GM12874 (cell line): Measurements from ENCODE around the gene PLEKHA8.

Experiments used
- TF ChIP-seq, protein P1 (sequence below): IDR thresholded peaks from 2 replicates; pipeline ENCODE4 v1.5.1; 2011; ENCODE audit warnings: low read depth, mild to moderate bottlenecking, control low read depth, low read length, moderate library complexity; ENCODE audit not compliant: insufficient read depth

The PLEKHA8 gene

DNA sequence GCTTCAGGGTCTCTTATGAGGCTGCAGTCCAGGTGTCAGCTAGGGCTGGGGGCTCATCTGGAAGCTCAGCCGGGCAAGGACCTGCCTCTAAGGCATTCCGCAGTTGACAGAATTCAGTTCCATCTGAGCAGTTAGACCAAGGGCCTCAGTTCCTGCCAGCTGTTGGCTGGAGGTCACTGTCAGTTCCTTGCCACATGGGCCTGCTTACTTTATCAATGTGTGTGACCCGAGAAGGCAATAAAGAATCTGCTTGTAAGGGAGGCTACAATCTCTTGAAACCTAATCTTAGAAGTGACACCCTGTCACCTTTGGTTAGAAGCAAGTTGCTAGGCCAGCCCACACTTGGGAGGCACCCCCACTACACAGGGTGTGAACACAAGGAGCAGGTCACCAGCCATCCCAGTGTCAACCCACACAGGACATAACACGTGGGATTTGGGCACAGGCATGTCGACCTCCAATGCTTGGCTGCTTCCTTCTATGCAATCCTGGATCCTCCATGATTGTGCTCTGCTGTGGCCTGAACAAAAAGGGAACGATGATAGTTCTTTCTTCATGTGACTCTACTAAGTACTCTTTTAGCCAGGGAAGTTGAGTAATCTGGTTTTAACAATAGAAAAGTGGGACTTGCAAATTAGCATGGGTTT, 148.4 kb downstream of the PLEKHA8 start:
- TF ChIP-seq, protein P1, sequence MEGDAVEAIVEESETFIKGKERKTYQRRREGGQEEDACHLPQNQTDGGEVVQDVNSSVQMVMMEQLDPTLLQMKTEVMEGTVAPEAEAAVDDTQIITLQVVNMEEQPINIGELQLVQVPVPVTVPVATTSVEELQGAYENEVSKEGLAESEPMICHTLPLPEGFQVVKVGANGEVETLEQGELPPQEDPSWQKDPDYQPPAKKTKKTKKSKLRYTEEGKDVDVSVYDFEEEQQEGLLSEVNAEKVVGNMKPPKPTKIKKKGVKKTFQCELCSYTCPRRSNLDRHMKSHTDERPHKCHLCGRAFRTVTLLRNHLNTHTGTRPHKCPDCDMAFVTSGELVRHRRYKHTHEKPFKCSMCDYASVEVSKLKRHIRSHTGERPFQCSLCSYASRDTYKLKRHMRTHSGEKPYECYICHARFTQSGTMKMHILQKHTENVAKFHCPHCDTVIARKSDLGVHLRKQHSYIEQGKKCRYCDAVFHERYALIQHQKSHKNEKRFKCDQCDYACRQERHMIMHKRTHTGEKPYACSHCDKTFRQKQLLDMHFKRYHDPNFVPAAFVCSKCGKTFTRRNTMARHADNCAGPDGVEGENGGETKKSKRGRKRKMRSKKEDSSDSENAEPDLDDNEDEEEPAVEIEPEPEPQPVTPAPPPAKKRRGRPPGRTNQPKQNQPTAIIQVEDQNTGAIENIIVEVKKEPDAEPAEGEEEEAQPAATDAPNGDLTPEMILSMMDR: no peak

DNA sequence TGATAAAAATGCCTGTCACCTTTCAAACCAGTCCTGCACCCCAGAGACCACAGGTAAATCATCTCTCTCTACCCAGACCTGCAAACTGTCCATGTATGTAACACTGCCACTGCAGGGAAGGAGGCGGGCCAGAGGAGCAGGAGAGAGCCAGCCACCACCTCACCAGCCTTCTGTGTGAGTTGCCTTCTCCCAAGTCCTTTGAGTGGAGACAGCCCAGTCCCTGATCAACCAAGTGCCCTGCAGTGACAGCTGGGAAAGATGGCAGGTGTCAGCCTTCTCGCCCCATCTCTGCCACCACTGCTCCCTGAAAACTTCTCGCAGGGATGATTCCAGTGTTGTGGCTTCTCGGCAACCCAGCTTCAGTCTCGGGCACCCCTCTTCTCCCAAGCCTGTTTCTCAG, 149.0 kb downstream of the PLEKHA8 start:
- TF ChIP-seq, protein P1: no peak

DNA sequence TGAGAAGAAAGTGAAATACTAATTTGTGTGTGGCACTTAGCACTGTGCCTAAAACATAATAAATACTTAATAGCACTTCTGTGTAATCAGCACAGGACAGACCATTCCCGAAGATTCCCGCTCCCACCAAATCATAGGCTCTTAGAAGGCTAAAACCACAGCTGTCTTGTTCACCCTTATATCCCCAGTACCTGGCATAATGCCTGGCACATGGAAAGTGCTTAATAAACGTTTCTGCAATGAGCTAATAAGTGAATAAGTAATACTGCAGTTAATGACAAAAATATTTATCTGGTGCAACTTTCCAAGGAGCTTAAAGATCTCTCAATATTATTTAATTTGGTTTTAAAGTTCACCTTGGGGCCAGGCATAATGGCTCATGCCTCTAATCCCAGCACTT, 149.8 kb downstream of the PLEKHA8 start:
- TF ChIP-seq, protein P1: no peak

DNA sequence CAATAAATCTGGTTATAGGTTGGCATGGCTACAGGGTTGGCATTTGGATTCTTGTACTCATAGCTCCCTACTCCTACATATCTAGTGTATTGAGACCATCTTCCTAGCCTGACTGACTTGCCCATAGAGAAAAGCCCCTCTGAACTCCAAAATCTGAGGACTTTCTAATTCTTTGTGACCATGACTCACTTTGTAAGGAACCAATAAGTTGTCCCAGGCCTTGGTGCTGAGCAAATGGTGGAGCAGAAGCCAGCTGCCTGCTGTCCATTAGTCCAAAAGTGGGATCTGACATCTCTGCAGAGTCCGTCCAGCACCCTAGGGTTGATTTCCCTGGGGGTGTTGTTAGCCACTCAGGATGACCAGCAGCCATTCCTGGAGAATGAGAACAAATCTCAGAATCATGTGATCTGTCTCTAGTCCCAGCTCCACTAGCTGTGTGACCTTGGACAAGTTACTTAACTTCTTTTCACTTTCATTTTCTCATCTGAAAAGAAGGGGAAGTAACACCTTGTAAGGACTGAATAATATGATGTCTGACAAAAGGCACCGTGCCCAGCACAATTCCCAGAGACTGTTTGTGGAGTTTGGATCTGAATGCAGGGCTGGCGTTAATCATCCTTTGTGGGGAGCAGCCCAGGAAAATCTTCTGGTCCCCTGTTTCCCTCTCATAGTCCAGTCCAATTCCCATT, 150.7 kb downstream of the PLEKHA8 start:
- TF ChIP-seq, protein P1: no peak
